CD4-positive, CD25-positive, alpha-beta regulatory T cell (primary cell): ENCODE results near the gene PPFIA4. TPM values are rescaled to one million over a fixed set of nuclear protein-coding genes. Genes with fewer than 3 reads are reported as not detected.
A peak's percentile ranks its signal among the peaks of the same experiment; 100 is the strongest.

ENCODE experiments used
- ATAC-seq, 2 donors: fragments of 150-1000 bp; cut with Tn5 transposase; one replicate each; pipeline ENCODE4 v1.10.0; 2021; ENCODE audit warnings: low read depth in 2 of 2, moderate number of reproducible peaks in 2 of 2, moderate library complexity in 1 of 2
- DNase-seq, 3 donors: peaks; one replicate each; pipeline versions ENCODE4 v3.0.0 to v3.0.0-alpha.2; 2012 to 2022; ENCODE audit warnings: mixed read lengths in 1 of 3
- H3K27ac ChIP-seq: one replicate; pipeline ENCODE4 v1.7.0; 2013; ENCODE audit warnings: mild to moderate bottlenecking, low read length; ENCODE audit not compliant: insufficient read depth, poor library complexity, severe bottlenecking
- H3K27me3 ChIP-seq: one replicate; pipeline ENCODE4 v1.7.0; 2013; ENCODE audit warnings: low read length; ENCODE audit not compliant: control insufficient read depth, insufficient read depth
- H3K36me3 ChIP-seq: one replicate; pipeline ENCODE4 v1.7.0; 2013; ENCODE audit warnings: mild to moderate bottlenecking, low read length, moderate library complexity; ENCODE audit not compliant: control insufficient read depth, insufficient read depth
- H3K4me1 ChIP-seq: 2 replicates; pipeline ENCODE4 v1.7.0; 2013; ENCODE audit warnings: mild to moderate bottlenecking, low read length; ENCODE audit not compliant: insufficient read depth, control insufficient read depth, poor library complexity, severe bottlenecking
- H3K4me3 ChIP-seq: one replicate; pipeline ENCODE4 v1.7.0; 2013; ENCODE audit warnings: low read depth, mild to moderate bottlenecking, low read length, moderate library complexity
- H3K9me3 ChIP-seq, 2 experiments: 1 replicate in 1 of 2; 2 replicates in 1 of 2; pipeline ENCODE4 v1.7.0; 2013; ENCODE audit warnings: low read length in 2 of 2, mild to moderate bottlenecking in 1 of 2, moderate library complexity in 1 of 2; ENCODE audit not compliant: control insufficient read depth in 2 of 2
- H3K27ac Mint-ChIP-seq, 3 donors: one replicate each; pipeline ENCODE4 v1.8.0; 2020 to 2022; ENCODE audit warnings: mild to moderate bottlenecking in 3 of 3, mixed read lengths in 3 of 3, moderate library complexity in 2 of 3
- H3K27me3 Mint-ChIP-seq: one replicate; pipeline ENCODE4 v1.8.0; 2022; ENCODE audit warnings: mild to moderate bottlenecking, mixed read lengths
- H3K36me3 Mint-ChIP-seq: one replicate; pipeline ENCODE4 v1.8.0; 2020; ENCODE audit warnings: mixed read lengths
- H3K4me1 Mint-ChIP-seq, 4 donors: one replicate each; pipeline ENCODE4 v1.8.0; 2020 to 2022; ENCODE audit warnings: mixed read lengths in 4 of 4, mild to moderate bottlenecking in 1 of 4
- H3K4me3 Mint-ChIP-seq, 4 donors: one replicate each; pipeline ENCODE4 v1.8.0; 2020 to 2022; ENCODE audit warnings: mild to moderate bottlenecking in 4 of 4, mixed read lengths in 4 of 4, moderate library complexity in 3 of 4
- H3K9me3 Mint-ChIP-seq, 7 donors: one replicate each; pipeline ENCODE4 v1.8.0; 2020 to 2022; ENCODE audit warnings: mixed read lengths in 7 of 7, mild to moderate bottlenecking in 3 of 7, moderate library complexity in 2 of 7
- polyA plus RNA-seq, 4 donors: library from polyadenylated mRNA; unstranded; fragments of 300-500 nt; fragmentation: Illumina TruSeq; gene quantifications; one replicate each; pipeline ENCODE4 v1.2.3, GENCODE V29; 2021
- total RNA-seq: library from RNA; stranded (reverse); gene quantifications from one replicate; pipeline ENCODE4 v1.2.3, GENCODE V29; 2022

The PPFIA4 gene
- total and polyA plus RNA-seq, 5 donors from 2014 or later, result 0.96 TPM; not detected in 4

DNA sequence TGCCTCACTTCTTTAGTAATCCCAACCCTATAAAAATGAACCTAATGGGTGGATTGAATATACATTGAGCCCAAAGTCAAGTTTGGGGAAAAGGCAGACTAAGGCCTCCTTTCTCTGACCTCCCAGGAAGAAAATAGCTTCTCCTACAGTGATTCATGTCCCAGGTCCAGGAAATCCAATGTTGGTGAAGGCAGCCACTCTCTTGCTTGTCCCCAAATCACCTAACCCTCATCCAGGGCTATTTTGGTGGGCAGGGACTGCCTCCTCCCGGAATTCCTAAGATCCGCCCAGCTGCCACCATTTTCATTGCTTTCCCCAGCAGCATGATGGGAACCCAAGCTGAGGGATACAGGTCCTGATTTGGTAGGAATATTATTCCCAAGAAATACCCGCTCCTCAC, 51.1 kb downstream of the PPFIA4 start:
- ATAC-seq, result no peak
- peaks cover 10% of the 10 kb centered on the region for H3K27me3 ChIP-seq
- DNase-seq, result no peak
- no peaks in the 10 kb centered on the region for H3K36me3 ChIP-seq
- H3K4me3 ChIP-seq, result no peak overlapping the region
- Mint-ChIP-seq H3K27me3 (peaks cover 53% of the 10 kb centered on the region), H3K27ac (no peak overlapping the region), H3K36me3 (peaks cover 1% of the 10 kb centered on the region), H3K4me1 (peaks cover 0 to 6% (median 2%) of the 10 kb centered on the region in 4 donors), H3K9me3 (no peaks in the 10 kb centered on the region), H3K4me3 (no peak overlapping the region)
- H3K4me1 ChIP-seq, result peaks cover 4% of the 10 kb centered on the region
- H3K9me3 ChIP-seq, result no peaks in the 10 kb centered on the region
- H3K27ac ChIP-seq, result no peak overlapping the region

- H3K27ac Mint-ChIP-seq, result no peak overlapping the region
- Histone ChIP-seq H3K36me3 (no peaks in the 10 kb centered on the region), H3K27ac (no peak overlapping the region), H3K9me3 (no peaks in the 10 kb centered on the region), H3K27me3 (peaks cover 10% of the 10 kb centered on the region), H3K4me3 (no peak overlapping the region), H3K4me1 (peaks cover 4% of the 10 kb centered on the region)
- H3K4me1 Mint-ChIP-seq, result peaks cover 0 to 6% (median 2%) of the 10 kb centered on the region in 4 donors
- ATAC-seq, result no peak
- no peak for DNase-seq
- H3K9me3 Mint-ChIP-seq, result no peaks in the 10 kb centered on the region
- H3K36me3 Mint-ChIP-seq, result no peaks in the 10 kb centered on the region
- peaks cover 52% of the 10 kb centered on the region for H3K27me3 Mint-ChIP-seq
- no peak overlapping the region for H3K4me3 Mint-ChIP-seq
Observed at GRCh38 chr1:203077956-203078355, 51.7 kb downstream of the PPFIA4 start.

GRCh38 chr1:203078478-203078877, 52.2 kb downstream of the PPFIA4 start:
- no peak for ATAC-seq
- peaks cover 6% of the 10 kb centered on the region for H3K27me3 ChIP-seq
- peaks cover 49% of the 10 kb centered on the region for H3K27me3 Mint-ChIP-seq

DNA sequence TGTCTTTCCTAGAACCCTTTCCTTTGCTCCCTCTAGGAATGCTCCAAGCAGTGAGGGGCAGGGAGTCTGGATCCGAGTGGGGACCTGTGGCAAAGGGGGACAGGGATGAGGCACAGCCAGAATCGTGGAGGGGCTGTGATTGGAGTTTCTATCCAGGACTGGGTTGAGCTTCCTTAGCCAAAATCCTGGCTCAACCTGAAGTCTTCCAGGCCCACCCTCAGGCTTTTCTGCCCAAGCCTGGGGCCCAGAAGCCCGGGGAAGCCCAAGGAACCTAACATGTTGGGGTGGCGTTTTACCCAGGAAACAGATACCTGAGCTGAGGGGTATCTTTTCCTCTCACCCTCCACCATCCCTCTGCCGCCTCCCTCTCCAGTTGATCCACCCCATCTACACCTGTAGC, 54.2 kb downstream of the PPFIA4 start:
- H3K4me1 ChIP-seq, result peaks cover 3% of the 10 kb centered on the region
- H3K27me3 Mint-ChIP-seq, result peaks cover 36% of the 10 kb centered on the region
- H3K36me3 Mint-ChIP-seq, result no peaks in the 10 kb centered on the region
- H3K27me3 ChIP-seq, result peaks cover 4% of the 10 kb centered on the region
- no peaks in the 10 kb centered on the region for H3K9me3 ChIP-seq
- peaks cover 0 to 6% (median 2%) of the 10 kb centered on the region in 4 donors for H3K4me1 Mint-ChIP-seq
- ATAC-seq (no peak), DNase-seq (no peak)
- H3K4me3 Mint-ChIP-seq, result no peak overlapping the region
- H3K27ac Mint-ChIP-seq, result no peak overlapping the region
- no peak overlapping the region for H3K27ac ChIP-seq
- H3K36me3 ChIP-seq, result no peaks in the 10 kb centered on the region
- no peaks in the 10 kb centered on the region for H3K9me3 Mint-ChIP-seq
- no peak overlapping the region for H3K4me3 ChIP-seq

More at GRCh38 chr1:203078478-203078877, 52.2 kb downstream of the PPFIA4 start:
- H3K27ac ChIP-seq, result no peak overlapping the region
- Mint-ChIP-seq H3K9me3 (no peaks in the 10 kb centered on the region), H3K4me3 (no peak overlapping the region), H3K27ac (no peak overlapping the region), H3K36me3 (no peaks in the 10 kb centered on the region), H3K4me1 (peaks cover 0 to 6% (median 2%) of the 10 kb centered on the region in 4 donors)
- H3K4me1 ChIP-seq, result peaks cover 4% of the 10 kb centered on the region
- no peak for DNase-seq
- H3K9me3 ChIP-seq, result no peaks in the 10 kb centered on the region
- no peak overlapping the region for H3K4me3 ChIP-seq
- H3K36me3 ChIP-seq, result no peaks in the 10 kb centered on the region

DNA sequence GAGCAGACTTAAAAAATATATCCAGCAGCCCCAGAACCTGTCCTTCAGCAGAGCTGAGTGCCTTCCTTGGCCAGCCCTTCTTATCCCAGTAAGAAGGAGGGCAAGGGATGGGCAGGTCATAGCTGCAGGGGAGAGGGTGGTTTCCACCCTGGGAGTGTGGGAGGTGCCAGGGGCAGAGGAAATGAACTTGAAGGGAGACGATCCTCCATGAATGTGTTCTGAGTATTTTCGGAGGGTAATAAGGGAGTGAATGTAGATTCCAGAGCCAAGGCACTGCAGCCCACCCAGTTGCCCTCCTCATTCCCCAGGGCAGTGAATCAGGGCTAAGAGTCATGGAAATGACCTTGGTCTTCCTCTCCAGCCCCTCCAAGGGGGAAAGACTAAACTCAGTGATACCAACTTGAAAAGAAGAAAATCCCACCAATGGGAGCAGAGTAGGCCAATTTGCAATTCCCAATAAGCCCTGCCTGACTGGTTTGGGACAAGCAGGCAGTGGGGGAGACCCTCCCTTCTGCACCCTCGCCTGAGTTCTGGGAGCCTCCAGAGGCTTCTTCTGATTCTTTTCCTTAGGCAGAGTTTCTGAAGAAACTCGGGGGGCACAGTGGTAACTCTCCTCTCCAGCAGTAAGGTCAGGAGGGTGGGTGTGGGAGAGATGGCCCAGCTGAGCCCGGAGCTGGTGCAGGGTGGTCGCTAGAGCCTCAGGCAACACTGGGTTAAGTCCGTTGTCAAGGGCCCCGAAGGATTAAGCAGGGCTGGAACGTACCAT, 55.4 kb downstream of the PPFIA4 start:
- H3K27ac Mint-ChIP-seq, result no peak overlapping the region
- no peak for ATAC-seq
- H3K27me3 ChIP-seq, result peaks cover 1% of the 10 kb centered on the region

DNA sequence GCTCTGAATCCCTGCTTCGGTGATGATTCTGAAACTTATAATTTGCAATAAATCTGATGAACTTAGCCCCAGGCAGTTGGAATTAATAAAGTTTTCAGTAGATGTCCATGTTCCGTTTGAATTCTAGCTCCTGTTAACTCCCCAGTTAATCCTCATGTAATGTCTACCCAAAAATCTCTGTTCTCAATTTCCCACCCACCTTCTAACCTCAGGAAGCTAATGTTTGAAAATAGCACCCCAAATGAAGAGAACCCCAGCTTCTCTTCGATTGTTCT, 55.9 kb downstream of the PPFIA4 start:
- no peak for DNase-seq
- Mint-ChIP-seq H3K27ac (peak overlapping the region in 1 of 3 donors; percentile 37), H3K9me3 (no peaks in the 10 kb centered on the region), H3K4me1 (no peaks in the 10 kb centered on the region), H3K36me3 (no peaks in the 10 kb centered on the region), H3K4me3 (no peak overlapping the region), H3K27me3 (peaks cover 25% of the 10 kb centered on the region)
- H3K36me3 ChIP-seq, result no peaks in the 10 kb centered on the region
- H3K27me3 ChIP-seq, result no peaks in the 10 kb centered on the region
- H3K27ac ChIP-seq, result no peak overlapping the region
- no peaks in the 10 kb centered on the region for H3K9me3 ChIP-seq
- no peak for ATAC-seq
- no peaks in the 10 kb centered on the region for H3K4me1 ChIP-seq
- no peak overlapping the region for H3K4me3 ChIP-seq

More for the DNA sequence above, 55.4 kb downstream of the PPFIA4 start:
- H3K36me3 Mint-ChIP-seq, result no peaks in the 10 kb centered on the region
- DNase-seq, result no peak
- Histone ChIP-seq H3K9me3 (no peaks in the 10 kb centered on the region), H3K4me3 (no peak overlapping the region), H3K4me1 (no peaks in the 10 kb centered on the region), H3K27ac (no peak overlapping the region), H3K36me3 (no peaks in the 10 kb centered on the region)
- H3K27me3 Mint-ChIP-seq, result peaks cover 29% of the 10 kb centered on the region
- no peaks in the 10 kb centered on the region for H3K4me1 Mint-ChIP-seq
- H3K4me3 Mint-ChIP-seq, result no peak overlapping the region
- no peaks in the 10 kb centered on the region for H3K9me3 Mint-ChIP-seq

- no peaks in the 10 kb centered on the region for H3K27me3 ChIP-seq
- H3K36me3 Mint-ChIP-seq, result no peaks in the 10 kb centered on the region
- no peak overlapping the region for H3K27ac Mint-ChIP-seq
- DNase-seq (no peak), ATAC-seq (no peak)
- H3K9me3 Mint-ChIP-seq, result peaks cover 0 to 2% (median 0%) of the 10 kb centered on the region in 7 donors
- H3K4me1 ChIP-seq, result no peaks in the 10 kb centered on the region
- H3K9me3 ChIP-seq, result no peaks in the 10 kb centered on the region
- no peak overlapping the region for H3K4me3 ChIP-seq
- peaks cover 21% of the 10 kb centered on the region for H3K27me3 Mint-ChIP-seq
- no peaks in the 10 kb centered on the region for H3K36me3 ChIP-seq
- H3K27ac ChIP-seq, result no peak overlapping the region
- H3K4me3 Mint-ChIP-seq, result no peak overlapping the region
- H3K4me1 Mint-ChIP-seq, result no peaks in the 10 kb centered on the region
Observed at GRCh38 chr1:203082571-203083462, 56.5 kb downstream of the PPFIA4 start.
